ENCODE data around the gene ZBTB7C. TPM values are rescaled to one million over a fixed set of nuclear protein-coding genes. Genes with fewer than 3 reads are reported as not detected.

Gene ZBTB7C
- total and polyA plus RNA-seq, 2 donors (not counting 1 experiment from before 2014, with no cell fraction given): not detected

GRCh38 chr18:48228841-48229240 is 180.3 kb downstream of the ZBTB7C start:
- Histone ChIP-seq H3K27me3 (replicated peaks in 1 of 4; ENCODE audit: control extremely low read depth in 1 of 4, control insufficient read depth in 3 of 4, insufficient read depth in 4 of 4, low read length in 3 of 4) (no peaks in the 10 kb centered on the region), H3K9me3 (ENCODE audit: control extremely low read depth in 1 of 3, control insufficient read depth in 2 of 3, insufficient read depth in 1 of 3, low read length in 2 of 3) (peaks cover 0 to 7% (median 0%) of the 10 kb centered on the region in 3 donors), H3K36me3 (replicated peaks in 1 of 2; ENCODE audit: control extremely low read depth in 1 of 2, control insufficient read depth in 1 of 2, extremely low read depth in 1 of 2, insufficient read depth in 2 of 2, low read length in 1 of 2) (no peaks in the 10 kb centered on the region), H3K79me2 (ENCODE audit: control insufficient read depth, insufficient read depth, low read length) (no peaks in the 10 kb centered on the region), H3K4me3 (ENCODE audit: control extremely low read depth in 1 of 5, extremely low read depth in 1 of 5, insufficient read depth in 1 of 5, low read depth in 2 of 5, low read length in 4 of 5) (no peak overlapping the region), H3K4me2 (replicated peaks; ENCODE audit: low read depth, low read length, poor library complexity, severe bottlenecking) (no peak overlapping the region), H3K27ac (ENCODE audit: low read length in 2 of 2) (no peak overlapping the region), H3K4me1 (ENCODE audit: control insufficient read depth in 2 of 2, insufficient read depth in 2 of 2, low read length in 2 of 2) (no peaks in the 10 kb centered on the region), H4K20me1 (ENCODE audit: control insufficient read depth, insufficient read depth, low read length, poor library complexity, severe bottlenecking) (no peaks in the 10 kb centered on the region), H2AFZ (ENCODE audit: insufficient read depth, low read depth, low read length, poor library complexity, severe bottlenecking) (no peak overlapping the region), H3K9ac (ENCODE audit: low read length) (no peak overlapping the region)
- WGBS (ENCODE audit: insufficient coverage): 92% methylated on average over 9 of the region's 10 CpGs
- TF ChIP-seq EZH2 (IDR thresholded peaks at IDR 0.05; ENCODE audit: borderline replicate concordance, insufficient read depth, low read depth, low read length, poor library complexity, severe bottlenecking) (no peak), CTCF (IDR thresholded peaks at IDR 0.05) (no peak)
- no peak overlapping the region for H3K4me3 Mint-ChIP-seq
- no peaks in the 10 kb centered on the region for H3K4me1 Mint-ChIP-seq
- ChIA-PET CTCF (no interaction called here), POLR2A (no interaction called here)
- ATAC-seq (ENCODE audit: low read depth) (no peak), DNase-seq (no peak)
- H3K27ac Mint-ChIP-seq: no peak overlapping the region
- intact Hi-C loops (cut with micrococcal nuclease): no loop called here
- H3K27me3 Mint-ChIP-seq: peaks cover 21% of the 10 kb centered on the region
- H3K9me3 Mint-ChIP-seq (ENCODE audit: insufficient read depth): no peaks in the 10 kb centered on the region

GRCh38 chr18:48228301-48228715 is 180.9 kb downstream of the ZBTB7C start:
- Histone ChIP-seq H4K20me1 (ENCODE audit: control insufficient read depth, insufficient read depth, low read length, poor library complexity, severe bottlenecking) (no peaks in the 10 kb centered on the region), H3K4me2 (replicated peaks; ENCODE audit: low read depth, low read length, poor library complexity, severe bottlenecking) (no peak overlapping the region)
- CTCF ChIA-PET: no interaction called here

More at GRCh38 chr18:48228301-48228715, 180.9 kb downstream of the ZBTB7C start:
- ATAC-seq (ENCODE audit: low read depth) (no peak), DNase-seq (no peak)
- H3K9me3 Mint-ChIP-seq (ENCODE audit: insufficient read depth): no peaks in the 10 kb centered on the region
- POLR2A ChIA-PET: no interaction called here
- intact Hi-C loops (cut with micrococcal nuclease): no loop called here
- Histone ChIP-seq H3K9me3 (ENCODE audit: control extremely low read depth in 1 of 3, control insufficient read depth in 2 of 3, insufficient read depth in 1 of 3, low read length in 2 of 3) (peaks cover 0 to 7% (median 0%) of the 10 kb centered on the region in 3 donors), H2AFZ (ENCODE audit: insufficient read depth, low read depth, low read length, poor library complexity, severe bottlenecking) (no peak overlapping the region), H3K27ac (ENCODE audit: low read length in 2 of 2) (no peak overlapping the region), H3K36me3 (replicated peaks in 1 of 2; ENCODE audit: control extremely low read depth in 1 of 2, control insufficient read depth in 1 of 2, extremely low read depth in 1 of 2, insufficient read depth in 2 of 2, low read length in 1 of 2) (no peaks in the 10 kb centered on the region), H3K4me3 (ENCODE audit: control extremely low read depth in 1 of 5, extremely low read depth in 1 of 5, insufficient read depth in 1 of 5, low read depth in 2 of 5, low read length in 4 of 5) (no peak overlapping the region), H3K4me1 (ENCODE audit: control insufficient read depth in 2 of 2, insufficient read depth in 2 of 2, low read length in 2 of 2) (no peaks in the 10 kb centered on the region), H3K27me3 (replicated peaks in 1 of 4; ENCODE audit: control extremely low read depth in 1 of 4, control insufficient read depth in 3 of 4, insufficient read depth in 4 of 4, low read length in 3 of 4) (no peaks in the 10 kb centered on the region), H3K9ac (ENCODE audit: low read length) (no peak overlapping the region), H3K79me2 (ENCODE audit: control insufficient read depth, insufficient read depth, low read length) (no peaks in the 10 kb centered on the region)
- peaks cover 16% of the 10 kb centered on the region for H3K27me3 Mint-ChIP-seq
- H3K4me3 Mint-ChIP-seq: no peak overlapping the region
- no peak overlapping the region for H3K27ac Mint-ChIP-seq
- no peak for TF ChIP-seq EZH2 (IDR thresholded peaks at IDR 0.05; ENCODE audit: borderline replicate concordance, insufficient read depth, low read depth, low read length, poor library complexity, severe bottlenecking)
- TF ChIP-seq CTCF (IDR thresholded peaks at IDR 0.05): no peak
- 50% methylated on average over 1 of the region's 2 CpGs for WGBS (ENCODE audit: insufficient coverage)
- no peaks in the 10 kb centered on the region for H3K4me1 Mint-ChIP-seq

All from B cell (primary cell).